ENCODE measurements around the gene KIF26A.

KIF26A gene

DNA sequence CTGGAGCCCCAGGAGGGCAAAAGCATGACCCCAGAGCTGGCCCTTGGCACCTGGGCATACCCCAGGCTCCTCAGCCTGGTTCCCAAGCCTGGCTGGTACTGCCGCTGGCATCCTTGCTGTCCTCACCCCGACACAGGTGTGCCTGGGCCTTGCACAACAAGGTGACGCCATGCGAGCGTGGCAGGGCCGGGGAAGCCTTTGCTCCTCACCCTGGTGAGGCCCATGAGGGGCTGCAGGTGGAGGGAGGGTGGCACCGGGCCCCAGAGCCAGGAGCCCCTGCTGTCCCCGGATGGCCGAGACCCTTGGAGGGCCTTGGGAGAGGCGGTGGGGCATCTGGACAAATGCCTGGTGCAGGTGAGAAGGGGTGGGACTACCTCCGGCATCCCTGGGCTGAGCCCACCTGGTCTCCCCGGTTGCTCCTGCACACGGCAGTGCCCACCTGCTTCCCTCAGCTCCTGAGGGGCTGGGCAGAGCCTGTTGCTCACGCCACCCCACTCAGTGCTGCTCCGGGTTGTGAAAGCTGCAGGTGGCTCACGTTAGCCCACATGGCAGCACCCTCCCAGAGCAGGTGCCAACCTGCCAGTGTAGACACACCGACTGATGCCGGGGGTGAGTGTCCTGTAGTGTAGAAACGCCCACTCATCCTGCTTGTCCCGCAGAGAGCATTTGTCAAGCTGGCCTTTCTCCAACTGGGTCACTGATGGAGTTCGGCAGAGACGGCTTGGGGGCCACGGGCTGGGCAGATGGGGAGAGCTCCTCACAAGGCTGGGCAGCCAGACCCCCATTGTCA is 24.6 kb upstream of the KIF26A start:
- Histone ChIP-seq H3K4me1 (ENCODE audit: control insufficient read depth in 5 of 5, insufficient read depth in 5 of 5, low read length in 5 of 5) (peaks cover 0 to 15% (median 8%) of the 10 kb centered on the region in 5 donors), H3K27me3 (ENCODE audit: control insufficient read depth in 5 of 5, insufficient read depth in 4 of 5, low read length in 5 of 5) (peaks cover 32 to 56% (median 54%) of the 10 kb centered on the region in 5 donors), H3K9ac (ENCODE audit: low read length in 5 of 5) (no peak overlapping the region), H3K27ac (ENCODE audit: low read depth, low read length) (no peak overlapping the region), H3K4me3 (ENCODE audit: low read depth in 1 of 5, low read length in 5 of 5) (no peak overlapping the region), H3K36me3 (ENCODE audit: control insufficient read depth in 5 of 5, insufficient read depth in 5 of 5, low read length in 5 of 5) (no peaks in the 10 kb centered on the region), H3K9me3 (ENCODE audit: control insufficient read depth in 5 of 5, low read length in 5 of 5) (no peaks in the 10 kb centered on the region)

DNA sequence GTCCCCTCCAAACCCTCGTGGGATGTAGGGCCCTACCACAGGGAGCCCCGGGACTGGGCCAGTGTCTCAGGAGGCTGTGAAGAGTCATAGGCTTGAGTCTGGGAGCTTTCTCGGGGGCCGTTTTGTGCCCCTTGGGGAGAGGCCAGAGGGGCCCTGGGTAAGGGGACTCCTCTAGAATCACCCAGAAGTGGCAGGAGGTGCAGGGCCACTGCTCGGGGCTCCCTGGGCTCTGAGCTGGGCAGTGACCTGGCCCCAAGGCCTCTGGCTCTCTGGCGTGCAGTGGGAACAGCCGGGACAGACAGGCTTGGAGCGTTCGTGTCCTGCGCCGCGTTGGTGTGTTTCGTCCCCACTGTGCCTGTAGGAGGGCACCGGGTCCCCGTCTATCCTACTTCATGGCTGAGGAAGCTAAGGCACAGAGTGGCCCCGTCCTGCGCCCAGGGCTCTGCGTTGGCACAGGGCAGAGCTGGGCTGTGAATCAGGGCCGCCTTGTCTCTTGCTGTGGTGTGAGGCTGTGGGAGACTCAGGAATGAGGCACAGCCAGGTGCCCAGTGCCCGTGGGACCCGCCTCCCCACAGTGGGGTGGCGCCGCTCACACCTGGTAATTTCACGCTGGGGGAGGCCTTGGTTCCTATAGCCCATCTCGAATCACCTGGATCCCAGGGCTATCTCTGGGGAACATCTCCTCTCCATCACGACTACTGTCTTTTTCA is 23.8 kb upstream of the KIF26A start:
- H3K9me3 ChIP-seq (ENCODE audit: control insufficient read depth in 5 of 5, low read length in 5 of 5) = no peaks in the 10 kb centered on the region
- no peak overlapping the region for H3K9ac ChIP-seq (ENCODE audit: low read length in 5 of 5)
- no peak overlapping the region for H3K27ac ChIP-seq (ENCODE audit: low read depth, low read length)
- H3K27me3 ChIP-seq (ENCODE audit: control insufficient read depth in 5 of 5, insufficient read depth in 4 of 5, low read length in 5 of 5) = peaks cover 38 to 61% (median 57%) of the 10 kb centered on the region in 5 donors
- H3K4me1 ChIP-seq (ENCODE audit: control insufficient read depth in 5 of 5, insufficient read depth in 5 of 5, low read length in 5 of 5) = peaks cover 0 to 15% (median 8%) of the 10 kb centered on the region in 5 donors
- H3K36me3 ChIP-seq (ENCODE audit: control insufficient read depth in 5 of 5, insufficient read depth in 5 of 5, low read length in 5 of 5) = no peaks in the 10 kb centered on the region
- H3K4me3 ChIP-seq (ENCODE audit: low read depth in 1 of 5, low read length in 5 of 5) = no peak overlapping the region

DNA sequence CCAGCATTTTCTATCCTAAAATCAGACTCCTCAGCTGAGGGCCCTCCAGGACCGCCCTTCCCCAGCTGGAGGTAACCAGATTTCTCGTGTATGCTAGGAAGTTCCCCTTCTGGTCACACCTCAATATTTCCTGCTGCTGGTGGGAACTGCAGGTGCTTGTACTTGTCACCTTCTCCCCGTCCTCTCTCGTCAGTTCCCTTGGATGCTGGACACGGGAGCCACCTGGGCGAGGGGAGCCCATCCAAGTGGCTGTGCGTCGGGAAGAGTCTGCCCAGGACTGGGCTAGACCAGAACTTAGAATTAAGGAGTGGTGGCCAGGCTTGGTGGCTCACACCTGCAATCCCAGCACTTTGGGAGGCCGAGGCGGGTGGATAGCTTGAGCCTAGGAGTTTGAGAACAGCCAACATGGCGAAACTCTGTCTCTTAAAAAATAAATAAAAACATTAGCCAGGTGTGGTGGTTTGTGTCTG is 23.2 kb upstream of the KIF26A start:
- peaks cover 0 to 15% (median 8%) of the 10 kb centered on the region in 5 donors for H3K4me1 ChIP-seq (ENCODE audit: control insufficient read depth in 5 of 5, insufficient read depth in 5 of 5, low read length in 5 of 5)
- H3K36me3 ChIP-seq (ENCODE audit: control insufficient read depth in 5 of 5, insufficient read depth in 5 of 5, low read length in 5 of 5) = no peaks in the 10 kb centered on the region
- H3K9me3 ChIP-seq (ENCODE audit: control insufficient read depth in 5 of 5, low read length in 5 of 5) = no peaks in the 10 kb centered on the region
- no peak overlapping the region for H3K9ac ChIP-seq (ENCODE audit: low read length in 5 of 5)
- H3K27me3 ChIP-seq (ENCODE audit: control insufficient read depth in 5 of 5, insufficient read depth in 4 of 5, low read length in 5 of 5) = peaks cover 43 to 66% (median 56%) of the 10 kb centered on the region in 5 donors
- H3K27ac ChIP-seq (ENCODE audit: low read depth, low read length) = no peak overlapping the region
- H3K4me3 ChIP-seq (ENCODE audit: low read depth in 1 of 5, low read length in 5 of 5) = no peak overlapping the region

DNA sequence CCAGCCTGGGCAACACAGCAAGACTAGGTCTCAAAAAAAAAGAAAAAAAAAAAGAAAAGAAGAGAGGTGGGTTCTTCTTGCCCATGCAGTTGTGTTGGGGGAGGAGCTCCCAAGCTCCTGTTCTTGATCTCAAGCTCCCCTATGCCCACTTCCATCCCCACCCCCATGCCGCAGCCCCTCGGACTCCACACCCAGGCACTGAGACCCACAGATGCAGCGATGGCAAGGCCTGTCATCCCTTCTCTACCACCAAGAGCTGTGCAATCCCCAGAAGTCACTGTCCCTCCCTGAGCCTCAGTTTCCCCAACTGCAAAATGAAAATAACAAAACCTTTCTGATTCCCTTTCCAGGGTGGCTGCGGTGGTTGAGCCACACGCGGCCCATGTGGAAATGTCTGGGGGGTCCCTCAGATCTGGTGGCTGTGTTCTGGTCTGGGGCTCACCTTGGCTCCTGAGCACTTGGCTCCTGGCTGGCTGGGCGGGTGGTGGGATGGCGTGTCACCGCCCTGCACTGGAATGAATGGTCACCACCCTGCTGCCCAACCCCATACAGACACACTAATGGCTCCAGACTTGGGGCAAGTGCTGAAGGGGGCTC is 22.6 kb upstream of the KIF26A start:
- H3K27ac ChIP-seq (ENCODE audit: low read depth, low read length) = no peak overlapping the region
- H3K9me3 ChIP-seq (ENCODE audit: control insufficient read depth in 5 of 5, low read length in 5 of 5) = peaks cover 0 to 1% (median 1%) of the 10 kb centered on the region in 5 donors
- H3K36me3 ChIP-seq (ENCODE audit: control insufficient read depth in 5 of 5, insufficient read depth in 5 of 5, low read length in 5 of 5) = no peaks in the 10 kb centered on the region
- peaks cover 38 to 70% (median 57%) of the 10 kb centered on the region in 5 donors for H3K27me3 ChIP-seq (ENCODE audit: control insufficient read depth in 5 of 5, insufficient read depth in 4 of 5, low read length in 5 of 5)
- no peak overlapping the region for H3K9ac ChIP-seq (ENCODE audit: low read length in 5 of 5)
- peak overlapping the region in 2 of 5 donors; percentile 36 to 38 for H3K4me3 ChIP-seq (ENCODE audit: low read depth in 1 of 5, low read length in 5 of 5)
- H3K4me1 ChIP-seq (ENCODE audit: control insufficient read depth in 5 of 5, insufficient read depth in 5 of 5, low read length in 5 of 5) = peaks cover 0 to 15% (median 8%) of the 10 kb centered on the region in 5 donors

DNA sequence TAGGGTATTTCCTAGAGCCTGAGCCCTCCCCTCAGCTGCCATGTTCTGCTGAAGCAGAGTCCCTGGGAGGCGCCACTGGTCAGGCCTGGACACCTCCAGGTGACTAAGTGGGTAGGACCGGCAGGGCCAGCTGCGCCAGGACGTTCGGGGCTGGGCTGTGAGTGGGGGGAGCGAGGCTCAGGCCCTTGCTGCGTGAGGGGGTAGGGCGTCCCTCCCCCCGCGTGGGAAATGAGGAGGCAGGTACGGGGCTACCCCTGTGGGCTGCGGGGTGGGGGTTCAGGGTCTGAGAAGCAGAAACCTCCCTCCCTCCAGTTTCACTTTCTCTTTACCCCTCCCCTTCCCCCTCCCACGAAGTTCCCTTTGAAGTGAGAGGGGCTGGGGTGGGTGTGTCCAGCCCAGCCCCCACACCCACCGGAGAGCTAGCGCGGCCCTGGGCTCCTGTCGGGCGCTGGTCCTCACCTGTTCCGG is 22.1 kb upstream of the KIF26A start:
- Histone ChIP-seq H3K36me3 (ENCODE audit: control insufficient read depth in 5 of 5, insufficient read depth in 5 of 5, low read length in 5 of 5) (no peaks in the 10 kb centered on the region), H3K27me3 (ENCODE audit: control insufficient read depth in 5 of 5, insufficient read depth in 4 of 5, low read length in 5 of 5) (peaks cover 38 to 67% (median 57%) of the 10 kb centered on the region in 5 donors), H3K4me3 (ENCODE audit: low read depth in 1 of 5, low read length in 5 of 5) (peak overlapping the region in 3 of 5 donors; percentile 11 to 38 (median 36)), H3K4me1 (ENCODE audit: control insufficient read depth in 5 of 5, insufficient read depth in 5 of 5, low read length in 5 of 5) (peaks cover 0 to 15% (median 8%) of the 10 kb centered on the region in 5 donors), H3K27ac (ENCODE audit: low read depth, low read length) (no peak overlapping the region), H3K9me3 (ENCODE audit: control insufficient read depth in 5 of 5, low read length in 5 of 5) (peaks cover 0 to 4% (median 2%) of the 10 kb centered on the region in 5 donors), H3K9ac (ENCODE audit: low read length in 5 of 5) (no peak overlapping the region)

DNA sequence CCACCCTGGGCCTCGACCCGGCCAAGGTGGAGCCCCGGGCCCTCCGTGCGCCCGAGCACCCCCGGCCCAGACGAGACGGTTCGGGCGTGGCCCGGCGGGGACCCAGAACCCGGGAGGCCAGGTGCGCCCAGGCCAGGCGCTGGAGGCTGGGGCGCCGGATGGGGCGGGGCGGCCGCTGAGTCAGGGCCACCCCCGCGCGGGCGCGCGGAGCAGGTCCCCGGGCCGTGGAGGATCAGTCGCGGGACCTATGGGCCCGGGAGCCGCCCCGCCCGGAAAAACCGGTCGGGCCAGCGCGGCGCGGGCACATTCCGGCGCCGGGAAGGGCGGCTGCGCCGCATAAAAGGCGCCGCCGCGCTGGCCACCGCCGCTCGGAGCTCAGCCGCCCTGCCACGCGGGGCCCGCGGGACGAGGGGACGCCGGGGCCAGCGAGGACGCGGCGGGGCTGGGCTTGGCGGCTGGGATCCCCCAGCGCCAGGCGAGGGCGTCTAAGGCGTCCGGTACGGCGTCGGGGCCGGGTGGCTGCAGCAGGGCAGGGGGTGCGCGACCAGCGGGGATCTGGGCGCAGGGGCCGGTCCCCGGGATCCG is 21.5 kb upstream of the KIF26A start:
- Histone ChIP-seq H3K27ac (ENCODE audit: low read depth, low read length) (no peak overlapping the region), H3K4me1 (ENCODE audit: control insufficient read depth in 5 of 5, insufficient read depth in 5 of 5, low read length in 5 of 5) (peaks cover 0 to 15% (median 8%) of the 10 kb centered on the region in 5 donors), H3K36me3 (ENCODE audit: control insufficient read depth in 5 of 5, insufficient read depth in 5 of 5, low read length in 5 of 5) (no peaks in the 10 kb centered on the region), H3K9me3 (ENCODE audit: control insufficient read depth in 5 of 5, low read length in 5 of 5) (peaks cover 0 to 4% (median 2%) of the 10 kb centered on the region in 5 donors), H3K4me3 (ENCODE audit: low read depth in 1 of 5, low read length in 5 of 5) (peak overlapping the region in 3 of 5 donors; percentile 11 to 38 (median 36)), H3K9ac (ENCODE audit: low read length in 5 of 5) (no peak overlapping the region), H3K27me3 (ENCODE audit: control insufficient read depth in 5 of 5, insufficient read depth in 4 of 5, low read length in 5 of 5) (peaks cover 36 to 67% (median 57%) of the 10 kb centered on the region in 5 donors)

DNA sequence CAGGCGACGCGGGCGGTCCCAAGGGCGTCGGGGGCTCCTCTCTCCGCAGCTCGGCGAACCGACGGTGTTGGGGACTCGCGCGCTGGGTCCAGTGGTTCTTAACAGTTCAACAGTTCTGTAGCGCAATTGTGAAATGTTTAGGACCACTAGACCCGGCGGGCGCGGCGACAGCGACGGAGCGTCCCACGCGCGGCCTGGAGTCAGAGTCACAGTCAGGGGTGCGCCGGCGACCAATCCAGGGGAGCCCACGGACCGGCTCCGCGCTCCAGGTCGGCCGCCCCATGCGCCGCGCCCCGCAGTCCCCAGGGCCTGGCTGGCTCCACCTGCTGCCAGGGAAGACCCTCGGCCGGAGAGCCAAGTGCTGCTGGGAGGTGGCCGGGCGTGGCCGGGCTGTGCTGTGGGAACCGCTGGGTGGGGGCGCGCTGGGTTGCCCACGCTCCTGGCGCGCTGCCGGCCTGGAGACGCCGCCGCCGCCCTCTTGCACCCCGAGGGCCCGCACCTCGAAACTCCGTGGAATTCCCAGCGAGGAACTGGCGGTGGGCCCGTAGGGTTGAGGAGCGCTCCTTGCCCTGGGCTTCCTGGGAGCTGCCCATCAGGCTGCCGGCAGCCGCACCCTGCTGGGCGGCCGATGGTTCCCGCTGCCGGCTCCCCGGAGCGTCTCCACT is 20.9 kb upstream of the KIF26A start:
- H3K27ac ChIP-seq (ENCODE audit: low read depth, low read length) = no peak overlapping the region
- no peaks in the 10 kb centered on the region for H3K36me3 ChIP-seq (ENCODE audit: control insufficient read depth in 5 of 5, insufficient read depth in 5 of 5, low read length in 5 of 5)
- H3K9me3 ChIP-seq (ENCODE audit: control insufficient read depth in 5 of 5, low read length in 5 of 5) = peaks cover 0 to 4% (median 2%) of the 10 kb centered on the region in 5 donors
- H3K9ac ChIP-seq (ENCODE audit: low read length in 5 of 5) = no peak overlapping the region
- H3K27me3 ChIP-seq (ENCODE audit: control insufficient read depth in 5 of 5, insufficient read depth in 4 of 5, low read length in 5 of 5) = peaks cover 33 to 67% (median 54%) of the 10 kb centered on the region in 5 donors
- peaks cover 0 to 15% (median 8%) of the 10 kb centered on the region in 5 donors for H3K4me1 ChIP-seq (ENCODE audit: control insufficient read depth in 5 of 5, insufficient read depth in 5 of 5, low read length in 5 of 5)
- H3K4me3 ChIP-seq (ENCODE audit: low read depth in 1 of 5, low read length in 5 of 5) = no peak overlapping the region

DNA sequence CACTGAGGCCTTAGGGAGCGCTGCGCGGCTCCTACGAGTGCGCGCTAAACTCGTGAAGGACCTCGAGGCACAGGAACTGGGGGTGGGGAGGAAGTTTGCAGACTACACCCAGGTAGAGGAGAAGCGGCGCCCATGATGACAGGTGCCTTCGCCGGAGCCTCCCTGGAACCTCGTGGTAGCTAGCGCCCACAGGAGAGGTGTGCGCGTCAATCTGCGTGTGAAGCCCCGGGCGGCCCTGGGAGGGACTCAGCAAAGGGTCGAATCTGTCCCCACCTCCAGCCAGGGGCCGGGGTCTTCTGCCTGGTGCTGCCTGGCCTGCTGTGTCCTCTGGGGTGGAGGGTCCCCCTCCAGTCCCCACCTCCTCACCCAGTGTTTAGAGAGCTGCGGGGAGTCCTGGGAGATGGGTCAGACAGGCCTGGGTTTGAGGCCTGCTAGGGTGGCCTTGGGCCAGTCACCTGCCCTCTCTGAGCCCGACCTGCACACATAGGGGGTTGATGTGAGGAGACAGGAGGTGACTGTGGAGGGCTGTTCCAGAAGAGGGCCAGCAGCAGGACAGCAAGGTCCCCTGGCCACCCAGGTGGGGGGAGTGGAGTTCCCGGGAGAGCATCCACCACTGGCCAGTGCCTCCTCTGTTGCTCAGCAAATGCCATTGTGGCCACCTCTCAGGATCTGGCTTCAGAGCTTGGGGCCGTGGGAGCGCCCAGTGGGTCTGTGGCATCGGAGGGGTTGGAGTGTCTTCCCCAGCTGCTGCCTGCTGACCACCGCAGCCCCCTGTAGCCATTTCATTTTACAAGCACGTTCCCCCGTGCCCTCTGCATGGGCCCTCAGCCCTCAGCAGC is 20.2 kb upstream of the KIF26A start:
- Histone ChIP-seq H3K27ac (ENCODE audit: low read depth, low read length) (no peak overlapping the region), H3K9ac (ENCODE audit: low read length in 5 of 5) (no peak overlapping the region), H3K9me3 (ENCODE audit: control insufficient read depth in 5 of 5, low read length in 5 of 5) (peaks cover 3 to 9% (median 5%) of the 10 kb centered on the region in 5 donors), H3K27me3 (ENCODE audit: control insufficient read depth in 5 of 5, insufficient read depth in 4 of 5, low read length in 5 of 5) (peaks cover 33 to 67% (median 52%) of the 10 kb centered on the region in 5 donors), H3K36me3 (ENCODE audit: control insufficient read depth in 5 of 5, insufficient read depth in 5 of 5, low read length in 5 of 5) (no peaks in the 10 kb centered on the region), H3K4me3 (ENCODE audit: low read depth in 1 of 5, low read length in 5 of 5) (no peak overlapping the region), H3K4me1 (ENCODE audit: control insufficient read depth in 5 of 5, insufficient read depth in 5 of 5, low read length in 5 of 5) (peaks cover 0 to 15% (median 8%) of the 10 kb centered on the region in 5 donors)
